ENCODE measurements around the gene SRP72. TPM values are rescaled to one million over a fixed set of nuclear protein-coding genes. Genes with fewer than 3 reads are reported as not detected.

The SRP72 gene
- total RNA-seq, 4 donors from 2014 or later, result 36.4 to 78.8 (median 60.1) TPM

DNA sequence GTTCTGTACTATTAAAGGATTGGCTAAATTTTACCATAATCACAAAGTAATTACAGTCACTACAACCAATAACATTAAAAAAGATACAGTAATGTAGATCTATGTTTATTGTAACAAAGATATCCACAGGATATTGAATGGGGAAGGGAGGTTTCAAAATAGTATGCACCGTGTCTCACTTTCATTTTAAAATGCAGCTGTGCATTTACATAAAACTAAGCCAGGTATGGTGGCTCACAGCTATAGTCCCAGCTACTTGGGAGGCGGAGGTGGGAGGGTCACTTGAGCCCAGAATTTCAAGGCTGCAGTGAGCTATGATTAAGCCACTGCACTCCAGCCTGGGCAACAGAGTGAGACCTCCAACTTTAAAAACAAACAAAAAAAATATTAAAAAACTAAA is 8.5 kb downstream of the SRP72 start:
- WGBS, 2 donors, result 75 to 83% methylated on average over 2 of the region's 2 CpGs
- H3K4me1 ChIP-seq, result no peaks in the 10 kb centered on the region
- no peaks in the 10 kb centered on the region for H3K9me3 ChIP-seq
- H3K27ac ChIP-seq, result no peak overlapping the region
- intact Hi-C loops (cut with DNase I), result no loop called here
- H3K4me3 ChIP-seq, result no peak overlapping the region
- H3K27me3 ChIP-seq, result no peaks in the 10 kb centered on the region
- no peak for DNase-seq
- no peak for TF ChIP-seq POLR2A (IDR thresholded peaks at IDR 0.05)
- TF ChIP-seq, protein P1, sequence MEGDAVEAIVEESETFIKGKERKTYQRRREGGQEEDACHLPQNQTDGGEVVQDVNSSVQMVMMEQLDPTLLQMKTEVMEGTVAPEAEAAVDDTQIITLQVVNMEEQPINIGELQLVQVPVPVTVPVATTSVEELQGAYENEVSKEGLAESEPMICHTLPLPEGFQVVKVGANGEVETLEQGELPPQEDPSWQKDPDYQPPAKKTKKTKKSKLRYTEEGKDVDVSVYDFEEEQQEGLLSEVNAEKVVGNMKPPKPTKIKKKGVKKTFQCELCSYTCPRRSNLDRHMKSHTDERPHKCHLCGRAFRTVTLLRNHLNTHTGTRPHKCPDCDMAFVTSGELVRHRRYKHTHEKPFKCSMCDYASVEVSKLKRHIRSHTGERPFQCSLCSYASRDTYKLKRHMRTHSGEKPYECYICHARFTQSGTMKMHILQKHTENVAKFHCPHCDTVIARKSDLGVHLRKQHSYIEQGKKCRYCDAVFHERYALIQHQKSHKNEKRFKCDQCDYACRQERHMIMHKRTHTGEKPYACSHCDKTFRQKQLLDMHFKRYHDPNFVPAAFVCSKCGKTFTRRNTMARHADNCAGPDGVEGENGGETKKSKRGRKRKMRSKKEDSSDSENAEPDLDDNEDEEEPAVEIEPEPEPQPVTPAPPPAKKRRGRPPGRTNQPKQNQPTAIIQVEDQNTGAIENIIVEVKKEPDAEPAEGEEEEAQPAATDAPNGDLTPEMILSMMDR (IDR thresholded peaks at IDR 0.05), result no peak
- H3K36me3 ChIP-seq, result peaks cover 0 to 100% (median 33%) of the 10 kb centered on the region in 3 donors

DNA sequence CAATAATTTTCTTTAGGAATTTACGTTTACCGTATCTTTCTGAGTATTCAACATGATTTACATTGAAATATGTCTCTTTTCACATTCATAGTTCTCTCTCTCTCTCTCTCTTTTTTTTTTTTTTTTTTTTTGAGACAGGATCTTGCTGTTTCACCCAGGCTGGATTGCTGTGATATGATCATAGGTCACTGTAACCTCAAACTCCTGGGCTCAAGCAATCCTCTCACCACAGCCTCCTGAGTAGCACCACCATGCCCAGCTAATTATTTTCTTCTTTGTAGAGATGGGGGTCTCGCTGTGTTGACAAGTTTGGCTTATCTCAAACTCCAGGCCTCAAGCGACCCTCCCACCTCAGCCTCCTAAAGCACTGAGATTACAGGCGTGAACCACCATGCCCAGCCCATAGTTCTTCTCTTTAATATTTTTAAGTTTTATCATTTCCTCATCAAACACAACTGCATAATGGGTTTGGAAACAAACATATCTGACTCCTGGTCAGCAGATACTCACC is 9.8 kb downstream of the SRP72 start:
- intact Hi-C loops (cut with DNase I), result no loop called here
- no peak overlapping the region for H3K27ac ChIP-seq
- DNase-seq, result no peak
- TF ChIP-seq, protein P1 (IDR thresholded peaks at IDR 0.05), result no peak
- TF ChIP-seq POLR2A (IDR thresholded peaks at IDR 0.05), result no peak
- H3K36me3 ChIP-seq, result peaks cover 0 to 100% (median 24%) of the 10 kb centered on the region in 3 donors
- no peaks in the 10 kb centered on the region for H3K4me1 ChIP-seq
- no peaks in the 10 kb centered on the region for H3K9me3 ChIP-seq
- 91 to 96% methylated on average over 5 of the region's 5 CpGs for WGBS, 2 donors
- no peaks in the 10 kb centered on the region for H3K27me3 ChIP-seq
- H3K4me3 ChIP-seq, result no peak overlapping the region

- H3K36me3 ChIP-seq, result peaks cover 0 to 100% (median 0%) of the 10 kb centered on the region in 3 donors
Measured at GRCh38 chr4:56480691-56481090, 13.3 kb downstream of the SRP72 start.

GRCh38 chr4:56496241-56496640 is 28.8 kb downstream of the SRP72 start:
- Histone ChIP-seq H3K4me3 (no peak overlapping the region), H3K36me3 (peaks cover 0 to 100% (median 20%) of the 10 kb centered on the region in 3 donors), H3K4me1 (no peaks in the 10 kb centered on the region), H3K9me3 (no peaks in the 10 kb centered on the region), H3K27ac (no peak overlapping the region), H3K27me3 (no peaks in the 10 kb centered on the region)
- WGBS, 2 donors, result 94 to 100% methylated on average over 1 of the region's 1 CpG
- no peak for DNase-seq
- TF ChIP-seq, protein P1 (IDR thresholded peaks at IDR 0.05), result no peak
- no peak for TF ChIP-seq POLR2A (IDR thresholded peaks at IDR 0.05)
- intact Hi-C loops (cut with DNase I), result no loop called here

More at GRCh38 chr4:56480691-56481090, 13.3 kb downstream of the SRP72 start:
- Histone ChIP-seq H3K27ac (no peak overlapping the region), H3K9me3 (no peaks in the 10 kb centered on the region), H3K4me3 (no peak overlapping the region), H3K4me1 (no peaks in the 10 kb centered on the region), H3K27me3 (no peaks in the 10 kb centered on the region)
- no peak for DNase-seq
- TF ChIP-seq, protein P1 (IDR thresholded peaks at IDR 0.05), result no peak
- TF ChIP-seq POLR2A (IDR thresholded peaks at IDR 0.05), result no peak
- intact Hi-C loops (cut with DNase I), result no loop called here
- WGBS, 2 donors, result 82 to 91% methylated on average over 3 of the region's 3 CpGs

GRCh38 chr4:56505269-56506130 is 38.1 kb downstream of the SRP72 start, which contains the start of gene ARL9:
Gene ARL9 (plus strand): TSS chr4:56505791. CDS start chr4:56505863, 72 bp downstream.
- 1 to 7% methylated on average over 25 to 47 of the region's 56 CpGs for WGBS, 2 donors
- no peak for DNase-seq
- peak within 1 kb of the TSS; percentile 36 to 73 (median 52) for H3K4me3 ChIP-seq
- peak within 1 kb of the TSS; percentile 34 to 72 (median 56) for H3K27ac ChIP-seq
- H3K9me3 ChIP-seq, result no peaks in the 10 kb centered on the region
- intact Hi-C loops (cut with DNase I), result no loop called here
- H3K4me1 ChIP-seq, result peaks cover 0 to 22% (median 8%) of the 10 kb centered on the region in 3 donors
- no peak for TF ChIP-seq POLR2A (IDR thresholded peaks at IDR 0.05)
- TF ChIP-seq, protein P1 (IDR thresholded peaks at IDR 0.05), result no peak
- H3K27me3 ChIP-seq, result peaks cover 0 to 5% (median 0%) of the 10 kb centered on the region in 4 donors
- H3K36me3 ChIP-seq, result peaks cover 0 to 40% (median 3%) of the 10 kb centered on the region in 3 donors

All from esophagus squamous epithelium (tissue), 5 donors.